ENCODE measurements around the gene TANGO6.

Gene TANGO6

GRCh38 chr16:69131167-69131838 lies 288.0 kb downstream of the TANGO6 start:
- DNase-seq = peak; percentile 38
- 1% methylated on average over 15 of the region's 15 CpGs for WGBS

GRCh38 chr16:69131839-69132423 lies 288.6 kb downstream of the TANGO6 start:
- H2BK120ac ChIP-seq (ENCODE audit: low read depth, low read length) = peak overlapping the region; percentile 100
- DNase-seq = peak; percentile 89
- peak overlapping the region; percentile 99 for H3K9ac ChIP-seq (ENCODE audit: low read length)
- H3K79me1 ChIP-seq (replicated peaks; ENCODE audit: low read length, poor library complexity, severe bottlenecking) = no peaks in the 10 kb centered on the region
- H3K4me3 ChIP-seq (ENCODE audit: insufficient read depth in 1 of 2, low read depth in 1 of 2, low read length in 2 of 2) = peak overlapping the region; percentile 99
- H3K23ac ChIP-seq (ENCODE audit: low read length in 2 of 2) = peak overlapping the region in 1 of 2 experiments; percentile 100
- H4K8ac ChIP-seq (ENCODE audit: low read length) = peak overlapping the region; percentile 100
- peak overlapping the region; percentile 97 for H2BK15ac ChIP-seq (ENCODE audit: low read depth, poor library complexity, severe bottlenecking)
- no peaks in the 10 kb centered on the region for H3K9me3 ChIP-seq (ENCODE audit: control insufficient read depth, low read length)
- H3K27me3 ChIP-seq (ENCODE audit: control insufficient read depth in 1 of 2, insufficient read depth in 1 of 2, low read length in 2 of 2) = no peaks in the 10 kb centered on the region
- peaks cover 5 to 25% of the 10 kb centered on the region in 2 experiments for H3K36me3 ChIP-seq (ENCODE audit: control insufficient read depth in 1 of 2, insufficient read depth in 2 of 2, low read depth in 1 of 2, low read length in 2 of 2)
- peak overlapping the region in 1 of 2 experiments; percentile 42 for H2BK12ac ChIP-seq (ENCODE audit: low read length in 2 of 2)
- H3K27ac ChIP-seq (ENCODE audit: low read length, poor library complexity, severe bottlenecking) = peak overlapping the region; percentile 98
- H2AK5ac ChIP-seq (ENCODE audit: low read length, severe bottlenecking) = peak overlapping the region; percentile 99
- H3K14ac ChIP-seq (ENCODE audit: low read length in 2 of 2) = peak overlapping the region; percentile 97 to 99
- peaks cover 2% of the 10 kb centered on the region for H3K4me1 ChIP-seq (ENCODE audit: control insufficient read depth, insufficient read depth, low read depth, low read length)
- H3K4me2 ChIP-seq (ENCODE audit: low read length, poor library complexity, severe bottlenecking) = peak overlapping the region; percentile 66
- peak overlapping the region; percentile 100 for H3K18ac ChIP-seq (ENCODE audit: low read depth in 1 of 2, low read length in 2 of 2)
- H3K4ac ChIP-seq (ENCODE audit: low read depth in 1 of 2, low read length in 2 of 2) = peak overlapping the region; percentile 94 to 97
- WGBS = under 1% methylated on average over 35 of the region's 53 CpGs
- peak overlapping the region; percentile 96 for H2BK5ac ChIP-seq (ENCODE audit: low read depth, low read length, poor library complexity, severe bottlenecking)
- H4K91ac ChIP-seq (ENCODE audit: low read length) = peak overlapping the region; percentile 100
- H2AFZ ChIP-seq (ENCODE audit: low read depth, low read length) = peak overlapping the region; percentile 95

More at GRCh38 chr16:69131167-69131838, 288.0 kb downstream of the TANGO6 start:
- Histone ChIP-seq H2BK5ac (ENCODE audit: low read depth, low read length, poor library complexity, severe bottlenecking) (peak overlapping the region; percentile 96), H3K4me2 (ENCODE audit: low read length, poor library complexity, severe bottlenecking) (peak overlapping the region; percentile 66), H2BK12ac (ENCODE audit: low read length in 2 of 2) (peak overlapping the region in 1 of 2 experiments; percentile 42), H3K4me1 (ENCODE audit: control insufficient read depth, insufficient read depth, low read depth, low read length) (peaks cover 2% of the 10 kb centered on the region), H2BK15ac (ENCODE audit: low read depth, poor library complexity, severe bottlenecking) (peak overlapping the region; percentile 23), H2AK5ac (ENCODE audit: low read length, severe bottlenecking) (peak overlapping the region; percentile 99), H3K27ac (ENCODE audit: low read length, poor library complexity, severe bottlenecking) (peak overlapping the region; percentile 98), H3K9me3 (ENCODE audit: control insufficient read depth, low read length) (no peaks in the 10 kb centered on the region), H3K14ac (ENCODE audit: low read length in 2 of 2) (peak overlapping the region; percentile 92 to 97), H3K4ac (ENCODE audit: low read depth in 1 of 2, low read length in 2 of 2) (peak overlapping the region; percentile 94 to 97), H4K8ac (ENCODE audit: low read length) (peak overlapping the region; percentile 96), H2AFZ (ENCODE audit: low read depth, low read length) (no peak overlapping the region), H2BK120ac (ENCODE audit: low read depth, low read length) (peak overlapping the region; percentile 61), H3K23ac (ENCODE audit: low read length in 2 of 2) (no peak overlapping the region), H3K9ac (ENCODE audit: low read length) (peak overlapping the region; percentile 99), H3K27me3 (ENCODE audit: control insufficient read depth in 1 of 2, insufficient read depth in 1 of 2, low read length in 2 of 2) (no peaks in the 10 kb centered on the region), H3K79me1 (replicated peaks; ENCODE audit: low read length, poor library complexity, severe bottlenecking) (peaks cover 2% of the 10 kb centered on the region), H3K18ac (ENCODE audit: low read depth in 1 of 2, low read length in 2 of 2) (peak overlapping the region; percentile 99), H4K91ac (ENCODE audit: low read length) (peak overlapping the region; percentile 89), H3K4me3 (ENCODE audit: insufficient read depth in 1 of 2, low read depth in 1 of 2, low read length in 2 of 2) (peak overlapping the region; percentile 95 to 99), H3K36me3 (ENCODE audit: control insufficient read depth in 1 of 2, insufficient read depth in 2 of 2, low read depth in 1 of 2, low read length in 2 of 2) (peaks cover 5 to 24% of the 10 kb centered on the region in 2 experiments)

GRCh38 chr16:69132424-69133252 lies 289.3 kb downstream of the TANGO6 start, which contains the start of the genes CHTF8 and UTP4:
CHTF8 (minus strand) TSS chr16:69132588; CDS start chr16:69121458, 11,130 bp downstream.
UTP4 (plus strand) TSS chr16:69132649; CDS start chr16:69133460, 811 bp downstream.
- WGBS = 1% methylated on average over 74 of the region's 78 CpGs

More at GRCh38 chr16:69132424-69133252, 289.3 kb downstream of the TANGO6 start, which contains the start of the genes CHTF8 and UTP4:
- Histone ChIP-seq H3K9ac (ENCODE audit: low read length) (peak within 1 kb of the TSS; percentile 99), H2BK120ac (ENCODE audit: low read depth, low read length) (peak within 1 kb of the TSS; percentile 100), H3K27me3 (ENCODE audit: control insufficient read depth in 1 of 2, insufficient read depth in 1 of 2, low read length in 2 of 2) (no peaks in the 10 kb centered on the region), H3K4me2 (ENCODE audit: low read length, poor library complexity, severe bottlenecking) (peak within 1 kb of the TSS; percentile 99), H4K8ac (ENCODE audit: low read length) (peak within 1 kb of the TSS; percentile 100), H2AK5ac (ENCODE audit: low read length, severe bottlenecking) (peak within 1 kb of the TSS; percentile 99), H2BK15ac (ENCODE audit: low read depth, poor library complexity, severe bottlenecking) (peak within 1 kb of the TSS; percentile 97), H3K9me3 (ENCODE audit: control insufficient read depth, low read length) (no peaks in the 10 kb centered on the region), H3K79me1 (replicated peaks; ENCODE audit: low read length, poor library complexity, severe bottlenecking) (peaks cover under 1% of the 10 kb centered on the region), H3K23ac (ENCODE audit: low read length in 2 of 2) (peak within 1 kb of the TSS in 1 of 2 experiments; percentile 100), H3K18ac (ENCODE audit: low read depth in 1 of 2, low read length in 2 of 2) (peak within 1 kb of the TSS; percentile 100), H3K4me3 (ENCODE audit: insufficient read depth in 1 of 2, low read depth in 1 of 2, low read length in 2 of 2) (peak within 1 kb of the TSS; percentile 99), H2AFZ (ENCODE audit: low read depth, low read length) (peak within 1 kb of the TSS; percentile 95), H3K4me1 (ENCODE audit: control insufficient read depth, insufficient read depth, low read depth, low read length) (peaks cover 2% of the 10 kb centered on the region), H3K4ac (ENCODE audit: low read depth in 1 of 2, low read length in 2 of 2) (peak within 1 kb of the TSS; percentile 94 to 97), H3K36me3 (ENCODE audit: control insufficient read depth in 1 of 2, insufficient read depth in 2 of 2, low read depth in 1 of 2, low read length in 2 of 2) (peaks cover 5 to 32% of the 10 kb centered on the region in 2 experiments), H4K91ac (ENCODE audit: low read length) (peak within 1 kb of the TSS; percentile 100), H3K14ac (ENCODE audit: low read length in 2 of 2) (peak within 1 kb of the TSS; percentile 97 to 99), H2BK5ac (ENCODE audit: low read depth, low read length, poor library complexity, severe bottlenecking) (peak within 1 kb of the TSS; percentile 96), H3K27ac (ENCODE audit: low read length, poor library complexity, severe bottlenecking) (peak within 1 kb of the TSS; percentile 98), H2BK12ac (ENCODE audit: low read length in 2 of 2) (peak within 1 kb of the TSS in 1 of 2 experiments; percentile 54)
- peak; percentile 87 for DNase-seq

Data from mesenchymal stem cell (in vitro differentiated cells and primary cell).